Measurements from ENCODE around the gene SLC2A13.

GRCh38 chr12:39771456-39771855, 334.4 kb downstream of the SLC2A13 start:
- no peak for TF ChIP-seq CTCF (IDR thresholded peaks at IDR 0.05)
- TF ChIP-seq POLR2A (IDR thresholded peaks at IDR 0.05): no peak

All from vagina (tissue), 2 donors.